Measurements from ENCODE around the gene RENBP. TPM values are rescaled to one million over a fixed set of nuclear protein-coding genes. Genes with fewer than 3 reads are reported as not detected.

RENBP gene
- total and polyA plus RNA-seq, 2 of the 13 experiments (the other 11 are each of a cell fraction or from before 2014, with no cell fraction given), result 1.4 to 2.6 TPM

DNA sequence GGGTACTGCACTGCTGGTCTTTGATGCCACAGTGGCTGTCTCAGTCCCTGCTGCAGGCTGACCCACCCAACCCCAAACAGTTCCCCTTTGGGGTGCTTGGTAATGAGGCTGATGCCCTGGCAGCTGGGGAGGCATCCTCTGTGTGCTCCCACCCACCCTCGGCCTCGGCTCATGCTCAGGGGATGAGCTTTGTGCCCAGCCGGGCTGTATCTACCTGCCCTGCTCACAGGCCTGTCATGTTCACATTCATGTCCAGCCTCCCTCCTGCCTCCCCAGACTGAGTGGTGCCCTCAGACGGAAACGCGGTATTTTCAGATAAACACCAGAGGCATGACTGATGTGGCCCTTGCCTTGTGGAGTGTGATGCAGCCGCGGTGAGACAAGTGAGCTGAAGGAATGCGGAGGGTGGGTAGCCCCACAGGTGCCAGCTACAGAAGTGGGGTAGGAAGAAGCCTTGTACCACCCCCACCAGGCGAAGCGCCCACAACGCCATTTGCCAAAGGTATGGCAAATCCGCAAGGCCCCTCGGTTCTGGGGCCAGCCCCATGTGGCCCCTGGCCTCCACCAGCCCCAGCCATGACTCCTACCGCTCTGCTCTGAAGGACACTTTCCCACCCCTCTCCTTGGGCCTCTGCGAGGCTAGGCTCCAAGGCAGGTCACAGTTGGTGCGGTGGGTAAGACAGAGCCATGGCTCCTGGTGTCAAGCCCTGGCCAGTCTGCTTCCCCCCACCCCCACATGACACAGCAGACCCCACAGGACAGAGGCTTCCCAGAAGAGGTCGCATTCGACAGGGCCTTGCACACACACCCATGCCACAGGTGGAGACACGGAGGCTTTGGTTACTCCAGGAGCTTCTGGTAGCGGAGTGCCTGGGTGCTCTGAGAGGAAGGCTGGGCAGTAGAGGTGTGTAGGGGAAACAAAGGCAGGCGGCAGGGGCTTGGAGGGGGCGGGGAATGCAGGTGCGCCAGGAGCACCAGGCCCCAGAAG lies 1.8 kb upstream of the RENBP start:
- Histone ChIP-seq H2AFZ (ENCODE audit: low read length) (no peak overlapping the region), H3K27ac (ENCODE audit: extremely low read length, insufficient read depth, low read length) (peak overlapping the region; percentile 63), H3K36me3 (replicated peaks in 1 of 2; ENCODE audit: control insufficient read depth in 1 of 2, insufficient read depth in 2 of 2, low read length in 2 of 2) (peaks cover 3 to 12% of the 10 kb centered on the region in 2 experiments; a peak in 4 of 5 replicates), H3K9me3 (ENCODE audit: low read length) (no peaks in the 10 kb centered on the region), H4K20me1 (ENCODE audit: insufficient read depth, low read length) (no peaks in the 10 kb centered on the region), H3K4me3 (replicated peaks in 1 of 3; ENCODE audit: insufficient read depth in 1 of 3, low read depth in 2 of 3, low read length in 3 of 3) (no peak overlapping the region), H3K4me2 (ENCODE audit: low read depth, low read length) (peak overlapping the region; percentile 23; the same call in 1 of the 2 replicates), H3K79me2 (ENCODE audit: insufficient read depth, low read length) (no peaks in the 10 kb centered on the region), H3K9ac (ENCODE audit: insufficient read depth, low read depth, low read length) (0 out of 2 replicates have a peak overlapping the region, but pooled peaks have one; percentile 22), H3K27me3 (ENCODE audit: control insufficient read depth in 1 of 2, insufficient read depth in 2 of 2, low read length in 2 of 2) (no peaks in the 10 kb centered on the region), H3K4me1 (ENCODE audit: insufficient read depth, low read length) (peaks cover 59% of the 10 kb centered on the region)
- DNase-seq (ENCODE audit: low spot score) (peak; percentile 48), FAIRE-seq (no peak), ATAC-seq (peak; percentile 39)
- ChIA-PET CTCF (ENCODE audit: low intra/inter-chr PET ratio, low total read pairs) (interaction anchor here (3.6 kb wide), 1 partner anchor 23 kb away, joined by 29 read pairs; no protein-coding TSS in a partner anchor), POLR2A (interaction anchor here (0.7 to 5.8 kb wide), 10 partner anchors 9 to 183 kb away, joined by 3 to 82 read pairs (median 6); partner anchors contain the start of genes HCFC1, IDH3G, NAA10 and PLXNB3)
- in situ Hi-C loops (cut with HindIII; ENCODE audit: extremely low pct_ligation_motif_present, low pct_unique_long_range_greater_than_20kb), result no loop called here
- 38% methylated on average over 10 of the region's 24 CpGs for WGBS (ENCODE audit: low lambda C conversion rate)
- BruUV-seq (replicated peaks), result no TSS peak
- intact Hi-C loops (cut with micrococcal nuclease; ENCODE audit: unreplicated experiment), result loop anchor here (2.0 to 10.0 kb wide), 2 partner anchors 21 to 181 kb away; partner anchors contain the start of gene PLXNB3
- no peak for TF ChIP-seq NR2F1 (CRISPR knock-in tag; IDR thresholded peaks at IDR 0.05)
- no peak for TF ChIP-seq THAP11 (CRISPR knock-in tag; IDR thresholded peaks at IDR 0.05)
- TF ChIP-seq HNRNPL (IDR thresholded peaks at IDR 0.05; ENCODE audit: low read depth, low read length), result 0 out of 2 replicates have a peak, but pooled peaks have one; percentile 37
- TF ChIP-seq USF2 (IDR thresholded peaks at IDR 0.05; ENCODE audit: low read depth, low read length), result no peak
- no peak for TF ChIP-seq USF2 (CRISPR knock-in tag; IDR thresholded peaks at IDR 0.05; ENCODE audit: borderline replicate concordance)
- TF ChIP-seq HOXA9 (CRISPR knock-in tag; IDR thresholded peaks at IDR 0.05; ENCODE audit: borderline replicate concordance), result no peak
- 0 out of 2 replicates have a peak, but pooled peaks have one; percentile 17 for TF ChIP-seq POLR2G (IDR thresholded peaks at IDR 0.05; ENCODE audit: low read depth, low read length)
- TF ChIP-seq GABPA (IDR thresholded peaks at IDR 0.05; ENCODE audit: low read depth, low read length), result no peak
- no peak for TF ChIP-seq GABPA (CRISPR knock-in tag; IDR thresholded peaks at IDR 0.05; ENCODE audit: low read depth)
- no peak for TF ChIP-seq ZFP36 (IDR thresholded peaks at IDR 0.05; ENCODE audit: borderline replicate concordance, low read depth, low read length, partially characterized antibody)
- TF ChIP-seq ZNF570 (CRISPR knock-in tag; IDR thresholded peaks at IDR 0.05; ENCODE audit: borderline replicate concordance), result no peak
- no peak for TF ChIP-seq AHR (CRISPR knock-in tag; IDR thresholded peaks at IDR 0.05)
- TF ChIP-seq SALL1 (CRISPR knock-in tag; IDR thresholded peaks at IDR 0.05), result 0 out of 2 replicates have a peak, but pooled peaks have one; percentile 10
- no peak for TF ChIP-seq RNF2 (conservative IDR thresholded peaks at IDR 0.05; ENCODE audit: low read depth)
- TF ChIP-seq SAP130 (CRISPR knock-in tag; IDR thresholded peaks at IDR 0.05; ENCODE audit: low read depth), result peak; percentile 31; the same call in 1 of the 2 replicates
- TF ChIP-seq TEAD3 (CRISPR knock-in tag; optimal IDR thresholded peaks at IDR 0.05; ENCODE audit: borderline replicate concordance), result peak; percentile 35
- TF ChIP-seq, protein P1, sequence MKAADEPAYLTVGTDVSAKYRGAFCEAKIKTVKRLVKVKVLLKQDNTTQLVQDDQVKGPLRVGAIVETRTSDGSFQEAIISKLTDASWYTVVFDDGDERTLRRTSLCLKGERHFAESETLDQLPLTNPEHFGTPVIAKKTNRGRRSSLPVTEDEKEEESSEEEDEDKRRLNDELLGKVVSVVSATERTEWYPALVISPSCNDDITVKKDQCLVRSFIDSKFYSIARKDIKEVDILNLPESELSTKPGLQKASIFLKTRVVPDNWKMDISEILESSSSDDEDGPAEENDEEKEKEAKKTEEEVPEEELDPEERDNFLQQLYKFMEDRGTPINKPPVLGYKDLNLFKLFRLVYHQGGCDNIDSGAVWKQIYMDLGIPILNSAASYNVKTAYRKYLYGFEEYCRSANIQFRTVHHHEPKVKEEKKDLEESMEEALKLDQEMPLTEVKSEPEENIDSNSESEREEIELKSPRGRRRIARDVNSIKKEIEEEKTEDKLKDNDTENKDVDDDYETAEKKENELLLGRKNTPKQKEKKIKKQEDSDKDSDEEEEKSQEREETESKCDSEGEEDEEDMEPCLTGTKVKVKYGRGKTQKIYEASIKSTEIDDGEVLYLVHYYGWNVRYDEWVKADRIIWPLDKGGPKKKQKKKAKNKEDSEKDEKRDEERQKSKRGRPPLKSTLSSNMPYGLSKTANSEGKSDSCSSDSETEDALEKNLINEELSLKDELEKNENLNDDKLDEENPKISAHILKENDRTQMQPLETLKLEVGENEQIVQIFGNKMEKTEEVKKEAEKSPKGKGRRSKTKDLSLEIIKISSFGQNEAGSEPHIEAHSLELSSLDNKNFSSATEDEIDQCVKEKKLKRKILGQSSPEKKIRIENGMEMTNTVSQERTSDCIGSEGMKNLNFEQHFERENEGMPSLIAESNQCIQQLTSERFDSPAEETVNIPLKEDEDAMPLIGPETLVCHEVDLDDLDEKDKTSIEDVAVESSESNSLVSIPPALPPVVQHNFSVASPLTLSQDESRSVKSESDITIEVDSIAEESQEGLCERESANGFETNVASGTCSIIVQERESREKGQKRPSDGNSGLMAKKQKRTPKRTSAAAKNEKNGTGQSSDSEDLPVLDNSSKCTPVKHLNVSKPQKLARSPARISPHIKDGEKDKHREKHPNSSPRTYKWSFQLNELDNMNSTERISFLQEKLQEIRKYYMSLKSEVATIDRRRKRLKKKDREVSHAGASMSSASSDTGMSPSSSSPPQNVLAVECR (CRISPR knock-in tag; IDR thresholded peaks at IDR 0.05; ENCODE audit: borderline replicate concordance), result 0 out of 2 replicates have a peak, but pooled peaks have one; percentile 1

All from HepG2 (cell line).